ENCODE results near the gene USH1C.

USH1C gene

GRCh38 chr11:17543574-17544180 lies 539 bp downstream of the USH1C start:
- DNase-seq, result no peak

- DNase-seq, result no peak
Measured at GRCh38 chr11:17543041-17543440, 1.2 kb downstream of the USH1C start.

GRCh38 chr11:17542249-17542648 lies 2.0 kb downstream of the USH1C start:
- DNase-seq, result no peak

- no peak for DNase-seq
Measured at GRCh38 chr11:17541330-17541885, 2.8 kb downstream of the USH1C start.

GRCh38 chr11:17540807-17541206 lies 3.4 kb downstream of the USH1C start:
- no peak for DNase-seq

- DNase-seq, result no peak
Measured at GRCh38 chr11:17538731-17539130, 5.5 kb downstream of the USH1C start.

- DNase-seq, result no peak
Measured at GRCh38 chr11:17538054-17538453, 6.2 kb downstream of the USH1C start.

- DNase-seq, result no peak
Measured at GRCh38 chr11:17537261-17537660, 7.0 kb downstream of the USH1C start.

GRCh38 chr11:17535488-17535887 lies 8.7 kb downstream of the USH1C start:
- no peak for DNase-seq

- no peak for DNase-seq
Measured at GRCh38 chr11:17533778-17534415, 10.3 kb downstream of the USH1C start.

- DNase-seq, result no peak
Measured at GRCh38 chr11:17533341-17533740, 10.9 kb downstream of the USH1C start.

GRCh38 chr11:17532784-17533183 lies 11.4 kb downstream of the USH1C start:
- no peak for DNase-seq

GRCh38 chr11:17531636-17532113 lies 12.5 kb downstream of the USH1C start:
- no peak for DNase-seq

GRCh38 chr11:17531071-17531600 lies 13.1 kb downstream of the USH1C start:
- no peak for DNase-seq

- no peak for DNase-seq
Measured at GRCh38 chr11:17529844-17530185, 14.4 kb downstream of the USH1C start.

GRCh38 chr11:17528906-17529843 lies 15.0 kb downstream of the USH1C start:
- no peak for DNase-seq

GRCh38 chr11:17528181-17528691 lies 16.0 kb downstream of the USH1C start:
- DNase-seq, result no peak

- DNase-seq, result no peak
Measured at GRCh38 chr11:17527628-17527995, 16.6 kb downstream of the USH1C start.

- DNase-seq, result no peak
Measured at GRCh38 chr11:17526931-17527627, 17.1 kb downstream of the USH1C start.

- DNase-seq, result no peak
Measured at GRCh38 chr11:17526326-17526725, 17.9 kb downstream of the USH1C start.

- no peak for DNase-seq
Measured at GRCh38 chr11:17525570-17525969, 18.6 kb downstream of the USH1C start.

- DNase-seq, result no peak
Measured at GRCh38 chr11:17524221-17524620, 20.0 kb downstream of the USH1C start.

All from NCI-H1417 treated with DMSO at 0.1 percent for 48 hours (cell line).